ENCODE measurements around the gene CHL1. TPM values are rescaled to one million over a fixed set of nuclear protein-coding genes. Genes with fewer than 3 reads are reported as not detected.

CHL1 gene
- total and polyA plus RNA-seq, 2 of the 8 experiments (the other 6 are each of a cell fraction or from before 2014, with no cell fraction given), result 0.05 to 0.99 TPM

DNA sequence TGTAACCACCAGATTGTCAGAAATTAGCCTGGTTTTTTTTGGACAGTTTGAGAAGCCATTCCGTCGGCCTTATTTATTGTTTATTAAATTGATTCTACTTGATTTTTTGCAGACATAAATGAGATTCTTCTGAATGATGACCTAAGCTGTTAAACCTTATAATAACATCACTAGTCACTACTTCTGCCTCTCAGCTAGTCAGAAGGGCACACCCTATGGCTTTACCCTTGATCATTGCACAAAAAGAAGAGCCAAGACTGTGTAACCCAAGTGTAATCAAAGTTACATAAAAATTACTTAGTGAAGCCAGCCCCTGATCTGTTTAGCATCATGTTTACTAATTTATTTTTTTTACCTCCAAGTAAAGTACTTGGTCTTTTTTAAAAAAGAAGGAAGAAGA lies 64.3 kb downstream of the CHL1 start (continued):
- TF ChIP-seq RFX5 (IDR thresholded peaks at IDR 0.05; ENCODE audit: borderline replicate concordance, low read depth, low read length) (no peak), CEBPB (IDR thresholded peaks at IDR 0.05; ENCODE audit: low read depth, low read length) (no peak), POLR2A (IDR thresholded peaks at IDR 0.05; ENCODE audit: control extremely low read depth in 1 of 2, low read depth in 2 of 2, low read length in 2 of 2) (no peak), KDM4A (IDR thresholded peaks at IDR 0.05; ENCODE audit: low read depth, low read length, severe bottlenecking) (no peak), NANOG (IDR thresholded peaks at IDR 0.05; ENCODE audit: insufficient read depth, low read depth, low read length, poor library complexity, severe bottlenecking) (no peak), CBX8 (IDR thresholded peaks at IDR 0.05; ENCODE audit: borderline replicate concordance, low read depth, low read length) (no peak), SIRT6 (IDR thresholded peaks at IDR 0.05; ENCODE audit: low read length) (no peak)
